MCF 10A (cell line): Measurements from ENCODE around the gene PROM2. TPM values are rescaled to one million over a fixed set of nuclear protein-coding genes. Genes with fewer than 3 reads are reported as not detected.

Experiments used
- BruUV-seq: library from RNA; stranded (reverse); fragments of 400-500 nt; replicated peaks from 2 replicates; lab custom pipeline; 2021; lab: Mats Ljungman, UMichigan
- CTCF ChIA-PET: fragments of 300-600 bp; sonication (Branson Sonifier 250); formaldehyde crosslinking; extraction: SDS; loops from one replicate; lab custom pipeline; 2021; ENCODE audit warnings: antibody characterized with exemption, inconsistent platforms; lab: Yijun Ruan, JAX
- POLR2A ChIA-PET: fragments of 300-600, 350-650 bp; sonication (Branson Sonifier 250); formaldehyde crosslinking; extraction: SDS; loops from one replicate; lab custom pipeline; 2020; ENCODE audit warnings: antibody characterized with exemption, inconsistent platforms; lab: Yijun Ruan, JAX
- DNase-seq: peaks from one replicate; pipeline ENCODE4 v3.0.0-alpha.2; 2018; ENCODE audit not compliant: unreplicated experiment
- H3K27ac Mint-ChIP-seq: one replicate; pipeline ENCODE4 v1.8.0; 2022; ENCODE audit warnings: mild to moderate bottlenecking, low read depth, mixed read lengths; ENCODE audit not compliant: unreplicated experiment
- H3K27me3 Mint-ChIP-seq: one replicate; pipeline ENCODE4 v1.8.0; 2022; ENCODE audit warnings: mixed read lengths; ENCODE audit not compliant: insufficient read depth, unreplicated experiment
- H3K36me3 Mint-ChIP-seq: one replicate; pipeline ENCODE4 v1.8.0; 2022; ENCODE audit warnings: mild to moderate bottlenecking, moderate library complexity, mixed read lengths; ENCODE audit not compliant: insufficient read depth, unreplicated experiment
- H3K4me1 Mint-ChIP-seq: one replicate; pipeline ENCODE4 v1.8.0; 2022; ENCODE audit warnings: mixed read lengths; ENCODE audit not compliant: insufficient read depth, unreplicated experiment
- H3K4me3 Mint-ChIP-seq: one replicate; pipeline ENCODE4 v1.8.0; 2022; ENCODE audit warnings: mild to moderate bottlenecking, moderate library complexity, mixed read lengths; ENCODE audit not compliant: unreplicated experiment
- H3K9me3 Mint-ChIP-seq: one replicate; pipeline ENCODE4 v1.8.0; 2022; ENCODE audit warnings: mixed read lengths; ENCODE audit not compliant: unreplicated experiment
- CTCF ChIP-seq: fragments of 200-600 bp; IDR thresholded peaks from one replicate; pipeline ENCODE4 v1.8.0; 2022; ENCODE audit warnings: antibody characterized with exemption, mild to moderate bottlenecking; ENCODE audit not compliant: unreplicated experiment
- intact Hi-C: fragments of 100-400 bp; cut with micrococcal nuclease; formaldehyde crosslinking; loops from 2 replicates; pipeline ENCODE4 v1.14.1; 2022
- total RNA-seq: library from RNA; stranded (reverse); gene quantifications from 2 replicates; pipeline ENCODE4 v1.2.3, GENCODE V29; 2022

PROM2 gene
- total RNA-seq, 1 experiment from 2014 or later = 2.6 TPM

GRCh38 chr2:95303191-95303919 lies 29.1 kb downstream of the PROM2 start:
- CTCF ChIA-PET = interaction anchor here (16.5 kb wide), 1 partner anchor 67 kb away, joined by 323 read pairs; no protein-coding TSS in a partner anchor
- Mint-ChIP-seq H3K4me1 (peaks cover 5% of the 10 kb centered on the region), H3K27ac (no peak overlapping the region), H3K9me3 (no peaks in the 10 kb centered on the region), H3K36me3 (no peaks in the 10 kb centered on the region), H3K4me3 (no peak overlapping the region), H3K27me3 (no peaks in the 10 kb centered on the region)
- intact Hi-C loops = no loop called here
- no TSS peak for BruUV-seq
- no peak for TF ChIP-seq CTCF
- POLR2A ChIA-PET = no interaction called here
- DNase-seq = no peak

- H3K4me3 Mint-ChIP-seq = no peak overlapping the region
- no peaks in the 10 kb centered on the region for H3K27me3 Mint-ChIP-seq
- ChIA-PET CTCF (interaction anchor here (0.5 to 16.5 kb wide), 6 partner anchors 9 to 190 kb away, joined by 3 to 323 read pairs (median 3); no protein-coding TSS in a partner anchor), POLR2A (interaction anchor here (0.6 kb wide), 1 partner anchor 13 kb away, joined by 4 read pairs; no protein-coding TSS in a partner anchor)
- H3K36me3 Mint-ChIP-seq = no peaks in the 10 kb centered on the region
- TF ChIP-seq CTCF = no peak
- H3K4me1 Mint-ChIP-seq = no peaks in the 10 kb centered on the region
- DNase-seq = no peak
- no TSS peak for BruUV-seq
- intact Hi-C loops = no loop called here
- no peaks in the 10 kb centered on the region for H3K9me3 Mint-ChIP-seq
- H3K27ac Mint-ChIP-seq = no peak overlapping the region
These were observed 31.3 kb downstream of the PROM2 start for GRCh38 chr2:95305380-95306061.

- ChIA-PET POLR2A (no interaction called here), CTCF (interaction anchor here (1.0 to 16.5 kb wide), 4 partner anchors 8 to 71 kb away, joined by 3 to 323 read pairs (median 5); no protein-coding TSS in a partner anchor)
- intact Hi-C loops = no loop called here
- H3K36me3 Mint-ChIP-seq = no peaks in the 10 kb centered on the region
- BruUV-seq = no TSS peak
- H3K4me3 Mint-ChIP-seq = no peak overlapping the region
- no peak for DNase-seq
- H3K27me3 Mint-ChIP-seq = no peaks in the 10 kb centered on the region
- no peaks in the 10 kb centered on the region for H3K9me3 Mint-ChIP-seq
- TF ChIP-seq CTCF = no peak
- H3K27ac Mint-ChIP-seq = no peak overlapping the region
- H3K4me1 Mint-ChIP-seq = no peaks in the 10 kb centered on the region
These were observed 32.2 kb downstream of the PROM2 start for GRCh38 chr2:95306336-95306895.

- intact Hi-C loops = no loop called here
- CTCF ChIA-PET = interaction anchor here (0.5 to 16.5 kb wide), 3 partner anchors 14 to 71 kb away, joined by 3 to 323 read pairs (median 4); no protein-coding TSS in a partner anchor
- no TSS peak for BruUV-seq
- H3K36me3 Mint-ChIP-seq = no peaks in the 10 kb centered on the region
- no peaks in the 10 kb centered on the region for H3K4me1 Mint-ChIP-seq
- POLR2A ChIA-PET = no interaction called here
- DNase-seq = no peak
- H3K27me3 Mint-ChIP-seq = no peaks in the 10 kb centered on the region
- TF ChIP-seq CTCF = no peak
- H3K4me3 Mint-ChIP-seq = no peak overlapping the region
- H3K27ac Mint-ChIP-seq = no peak overlapping the region
- H3K9me3 Mint-ChIP-seq = no peaks in the 10 kb centered on the region
These were observed 32.8 kb downstream of the PROM2 start for GRCh38 chr2:95307036-95307435.
